B cell (primary cell): ENCODE measurements around the gene OPN1MW2.
"Not testable (repeated sequence)": the region's sequence is repeated elsewhere in the genome, so short reads cannot be mapped to it uniquely, and the experiment has no call there.

ENCODE experiments used
- CTCF ChIP-seq: fragments of 200-600 bp; IDR thresholded peaks from one replicate; pipeline ENCODE4 v1.8.0; 2022; ENCODE audit warnings: antibody characterized with exemption, mild to moderate bottlenecking
- EZH2 ChIP-seq: IDR thresholded peaks from 2 replicates; pipeline ENCODE4 v1.6.1; 2012; ENCODE audit warnings: borderline replicate concordance, low read depth, mild to moderate bottlenecking, moderate library complexity, low read length; ENCODE audit not compliant: insufficient read depth, poor library complexity, severe bottlenecking

GRCh38 chrX:154209670-154210418 lies 9.7 kb upstream of the OPN1MW2 start:
- TF ChIP-seq EZH2, CTCF: not testable (repeated sequence)
